Measurements from ENCODE around the gene AMT.

- TF ChIP-seq CTCF (IDR thresholded peaks at IDR 0.05) (no peak), POLR2A (IDR thresholded peaks at IDR 0.05) (no peak)
Measured at GRCh38 chr3:49388289-49388820, 33.9 kb downstream of the AMT start.
